DND-41 (cell line): ENCODE data around the gene ITPRID1.

Source experiments
- ATAC-seq: fragments of 200-7000 bp; cut with Tn5 transposase; 3 replicates; pipeline ENCODE4 v1.9.1; 2021; ENCODE audit warnings: low read depth; ENCODE audit not compliant: insufficient read depth
- DNase-seq: peaks from one replicate; pipeline ENCODE4 v3.0.0-alpha.2; 2020
- H2AFZ ChIP-seq: 2 replicates; pipeline ENCODE4 v1.6.0; 2012; ENCODE audit warnings: low read depth, low read length
- H3K27ac ChIP-seq: 2 replicates; pipeline ENCODE4 v1.5.1; 2012; ENCODE audit warnings: low read length, inconsistent platforms
- H3K27me3 ChIP-seq: fragments of 200-600 bp; sonication (generic); 2 replicates; pipeline ENCODE4 v1.6.0; 2012; ENCODE audit warnings: low read length, mild to moderate bottlenecking, inconsistent platforms; ENCODE audit not compliant: insufficient read depth, poor library complexity
- H3K36me3 ChIP-seq: 2 replicates; pipeline ENCODE4 v1.5.1; 2012; ENCODE audit warnings: low read length, inconsistent platforms; ENCODE audit not compliant: insufficient read depth
- H3K4me1 ChIP-seq: 2 replicates; pipeline ENCODE4 v1.5.1; 2012; ENCODE audit warnings: mild to moderate bottlenecking, low read length; ENCODE audit not compliant: insufficient read depth
- H3K4me2 ChIP-seq: 2 replicates; pipeline ENCODE4 v1.6.0; 2012; ENCODE audit warnings: mild to moderate bottlenecking, moderate library complexity, low read length, inconsistent platforms; ENCODE audit not compliant: insufficient read depth
- H3K4me3 ChIP-seq, 2 experiments: fragments of 200-600 bp in 1 of 2; shearing (Covaris generic) in 1 of 2; 2 replicates each; pipeline ENCODE4 v1.5.1; 2012 to 2016; ENCODE audit warnings: inconsistent platforms in 2 of 2, low read length in 2 of 2, mild to moderate bottlenecking in 2 of 2, low read depth in 1 of 2, moderate library complexity in 1 of 2
- H3K79me2 ChIP-seq: 2 replicates; pipeline ENCODE4 v1.6.0; 2012; ENCODE audit warnings: low read length, inconsistent platforms; ENCODE audit not compliant: insufficient read depth
- H3K9ac ChIP-seq: 2 replicates; pipeline ENCODE4 v1.6.0; 2012; ENCODE audit warnings: low read depth, mild to moderate bottlenecking, inconsistent platforms, low read length, moderate library complexity
- H3K9me3 ChIP-seq: 2 replicates; pipeline ENCODE4 v1.5.1; 2012; ENCODE audit warnings: low read length, moderate library complexity, mild to moderate bottlenecking, inconsistent platforms; ENCODE audit not compliant: insufficient read depth, severe bottlenecking
- H4K20me1 ChIP-seq: 2 replicates; pipeline ENCODE4 v1.6.0; 2012; ENCODE audit warnings: low read length; ENCODE audit not compliant: insufficient read depth
- EZH2 ChIP-seq: IDR thresholded peaks from 3 replicates; pipeline ENCODE4 v1.6.1; 2012; ENCODE audit warnings: borderline replicate concordance, low read depth, mild to moderate bottlenecking, moderate library complexity, low read length, inconsistent platforms; ENCODE audit not compliant: severe bottlenecking
- TF ChIP-seq, protein P1 (sequence below): IDR thresholded peaks from 2 replicates; pipeline ENCODE4 v1.5.1; 2012; ENCODE audit warnings: borderline replicate concordance, low read length, moderate library complexity, mild to moderate bottlenecking; ENCODE audit not compliant: poor library complexity, severe bottlenecking; ENCODE audit errors: extremely low read depth

Gene ITPRID1

DNA sequence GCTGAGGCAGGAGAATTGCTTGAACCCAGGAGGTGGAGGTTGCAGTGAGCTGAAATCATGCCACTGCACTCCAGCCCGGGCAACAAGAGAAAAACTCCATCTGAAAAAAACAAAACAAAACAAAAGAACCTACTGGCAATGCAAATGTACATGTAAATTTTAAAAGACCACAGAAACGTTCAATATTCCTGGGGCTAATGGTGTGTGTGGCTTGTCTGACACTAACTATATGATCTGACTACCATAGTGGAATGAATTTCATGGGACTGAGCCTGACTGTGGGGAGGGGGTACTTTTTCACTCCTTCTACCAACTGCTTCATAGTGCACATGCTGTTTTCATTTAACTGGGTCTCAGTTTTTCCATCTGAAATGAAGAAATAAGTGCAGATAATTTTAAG lies 69.6 kb downstream of the ITPRID1 start:
- ATAC-seq (no peak), DNase-seq (no peak)
- Histone ChIP-seq H3K9me3 (no peaks in the 10 kb centered on the region), H3K9ac (no peak overlapping the region), H3K4me1 (no peaks in the 10 kb centered on the region), H3K4me3 (no peak overlapping the region), H3K27me3 (no peaks in the 10 kb centered on the region), H4K20me1 (no peaks in the 10 kb centered on the region), H2AFZ (no peak overlapping the region), H3K4me2 (no peak overlapping the region), H3K79me2 (no peaks in the 10 kb centered on the region), H3K36me3 (no peaks in the 10 kb centered on the region), H3K27ac (no peak overlapping the region)
- no peak for TF ChIP-seq EZH2

DNA sequence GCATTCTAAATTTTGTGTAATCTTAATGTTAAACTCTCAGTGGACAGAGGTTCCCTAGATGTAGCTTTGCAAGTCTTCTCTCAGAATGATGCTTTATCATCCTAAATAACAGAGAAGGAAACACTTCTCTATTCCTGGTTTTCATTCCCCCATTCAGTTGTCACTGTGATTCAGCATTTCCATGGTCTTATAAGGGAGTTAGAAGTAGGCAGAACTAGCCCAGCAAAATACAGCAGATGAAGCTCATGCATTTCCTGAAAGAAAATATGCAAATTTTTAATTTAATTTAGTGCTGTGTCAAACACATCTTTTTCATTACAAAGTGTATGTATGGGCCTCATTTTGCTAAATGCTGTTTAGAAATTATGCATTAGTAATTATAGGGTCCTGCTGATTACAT lies 70.1 kb downstream of the ITPRID1 start:
- Histone ChIP-seq H3K27ac (no peak overlapping the region), H2AFZ (no peak overlapping the region), H3K79me2 (no peaks in the 10 kb centered on the region), H4K20me1 (no peaks in the 10 kb centered on the region), H3K9me3 (no peaks in the 10 kb centered on the region), H3K27me3 (no peaks in the 10 kb centered on the region), H3K9ac (no peak overlapping the region), H3K4me3 (no peak overlapping the region), H3K4me2 (no peak overlapping the region), H3K36me3 (no peaks in the 10 kb centered on the region), H3K4me1 (no peaks in the 10 kb centered on the region)
- TF ChIP-seq, protein P1, sequence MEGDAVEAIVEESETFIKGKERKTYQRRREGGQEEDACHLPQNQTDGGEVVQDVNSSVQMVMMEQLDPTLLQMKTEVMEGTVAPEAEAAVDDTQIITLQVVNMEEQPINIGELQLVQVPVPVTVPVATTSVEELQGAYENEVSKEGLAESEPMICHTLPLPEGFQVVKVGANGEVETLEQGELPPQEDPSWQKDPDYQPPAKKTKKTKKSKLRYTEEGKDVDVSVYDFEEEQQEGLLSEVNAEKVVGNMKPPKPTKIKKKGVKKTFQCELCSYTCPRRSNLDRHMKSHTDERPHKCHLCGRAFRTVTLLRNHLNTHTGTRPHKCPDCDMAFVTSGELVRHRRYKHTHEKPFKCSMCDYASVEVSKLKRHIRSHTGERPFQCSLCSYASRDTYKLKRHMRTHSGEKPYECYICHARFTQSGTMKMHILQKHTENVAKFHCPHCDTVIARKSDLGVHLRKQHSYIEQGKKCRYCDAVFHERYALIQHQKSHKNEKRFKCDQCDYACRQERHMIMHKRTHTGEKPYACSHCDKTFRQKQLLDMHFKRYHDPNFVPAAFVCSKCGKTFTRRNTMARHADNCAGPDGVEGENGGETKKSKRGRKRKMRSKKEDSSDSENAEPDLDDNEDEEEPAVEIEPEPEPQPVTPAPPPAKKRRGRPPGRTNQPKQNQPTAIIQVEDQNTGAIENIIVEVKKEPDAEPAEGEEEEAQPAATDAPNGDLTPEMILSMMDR, result no peak
- no peak for TF ChIP-seq EZH2
- DNase-seq, result no peak
- ATAC-seq, result no peak

DNA sequence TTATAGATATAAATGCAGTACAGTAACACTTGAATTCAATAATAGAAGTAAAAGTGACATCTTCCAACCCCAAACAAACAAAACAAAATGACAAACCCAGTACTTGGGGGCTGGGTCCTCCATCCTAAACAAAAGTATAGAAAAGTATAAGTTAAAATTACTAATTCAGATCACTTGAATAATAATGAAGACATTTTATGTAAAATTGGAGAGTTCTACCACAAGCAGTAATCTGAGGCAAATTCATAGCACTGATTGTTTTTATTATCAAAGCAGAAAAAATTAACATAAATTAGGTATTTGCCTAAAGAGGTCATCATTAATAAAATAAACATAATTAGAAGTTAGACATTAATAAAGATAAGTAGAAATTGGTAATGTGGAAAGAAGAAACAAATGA lies 81.5 kb downstream of the ITPRID1 start:
- TF ChIP-seq, protein P1, result no peak
- TF ChIP-seq EZH2, result no peak
- Histone ChIP-seq H3K27me3 (no peaks in the 10 kb centered on the region), H3K4me3 (no peak overlapping the region), H3K9ac (no peak overlapping the region), H3K4me2 (no peak overlapping the region), H4K20me1 (no peaks in the 10 kb centered on the region), H3K79me2 (no peaks in the 10 kb centered on the region), H3K9me3 (no peaks in the 10 kb centered on the region), H3K36me3 (no peaks in the 10 kb centered on the region), H3K27ac (no peak overlapping the region), H2AFZ (no peak overlapping the region), H3K4me1 (no peaks in the 10 kb centered on the region)
- ATAC-seq (no peak), DNase-seq (no peak)

DNA sequence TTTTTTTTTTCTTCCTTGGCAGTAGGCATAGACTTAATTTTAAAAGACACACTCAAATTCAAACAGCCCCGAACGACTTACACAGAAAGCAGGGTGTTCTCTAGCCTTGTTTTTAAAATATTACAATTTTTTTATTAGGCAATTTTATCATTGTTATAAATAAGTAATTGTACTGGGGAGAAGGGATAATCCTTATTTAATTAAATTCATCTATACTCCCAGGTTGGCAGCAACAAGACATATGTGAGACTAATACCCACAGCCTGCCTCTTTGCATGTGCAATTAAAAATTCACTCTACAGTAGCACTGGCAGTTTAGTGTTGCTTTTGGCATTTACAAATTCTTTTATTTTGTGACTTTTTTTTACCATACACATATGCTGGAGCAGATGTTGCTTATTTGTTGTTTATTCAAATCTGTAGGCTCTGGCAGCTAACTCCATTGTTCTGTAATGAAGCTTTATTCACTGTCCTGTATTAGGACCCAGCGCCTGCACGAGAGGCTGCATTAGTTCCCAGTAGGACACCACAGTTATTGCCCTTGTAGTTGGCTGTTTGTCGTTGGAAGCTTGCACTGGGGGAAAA lies 88.2 kb downstream of the ITPRID1 start:
- H4K20me1 ChIP-seq, result no peaks in the 10 kb centered on the region
- peaks cover 5% of the 10 kb centered on the region for H3K27me3 ChIP-seq
- DNase-seq, result no peak
- no peaks in the 10 kb centered on the region for H3K9me3 ChIP-seq
- H2AFZ ChIP-seq, result no peak overlapping the region
- H3K79me2 ChIP-seq, result no peaks in the 10 kb centered on the region
- no peak overlapping the region for H3K9ac ChIP-seq
- H3K4me3 ChIP-seq, result no peak overlapping the region
- H3K27ac ChIP-seq, result no peak overlapping the region
- no peaks in the 10 kb centered on the region for H3K4me1 ChIP-seq
- H3K4me2 ChIP-seq, result no peak overlapping the region
- ATAC-seq, result no peak
- TF ChIP-seq, protein P1, result no peak
- no peaks in the 10 kb centered on the region for H3K36me3 ChIP-seq
